ENCODE measurements around the gene HTD2.

- TF ChIP-seq CTCF (IDR thresholded peaks at IDR 0.05; ENCODE audit: low read depth, low read length) (no peak), EZH2phosphoT487 (IDR thresholded peaks at IDR 0.05; ENCODE audit: low read depth) (no peak)
Observed at GRCh38 chr3:58356054-58356453, 49.7 kb downstream of the HTD2 start.
